ENCODE data around the gene DPH2. TPM values are rescaled to one million over a fixed set of nuclear protein-coding genes. Genes with fewer than 3 reads are reported as not detected.

DPH2 gene
- total RNA-seq, 1 experiment from 2014 or later: 38.9 TPM

DNA sequence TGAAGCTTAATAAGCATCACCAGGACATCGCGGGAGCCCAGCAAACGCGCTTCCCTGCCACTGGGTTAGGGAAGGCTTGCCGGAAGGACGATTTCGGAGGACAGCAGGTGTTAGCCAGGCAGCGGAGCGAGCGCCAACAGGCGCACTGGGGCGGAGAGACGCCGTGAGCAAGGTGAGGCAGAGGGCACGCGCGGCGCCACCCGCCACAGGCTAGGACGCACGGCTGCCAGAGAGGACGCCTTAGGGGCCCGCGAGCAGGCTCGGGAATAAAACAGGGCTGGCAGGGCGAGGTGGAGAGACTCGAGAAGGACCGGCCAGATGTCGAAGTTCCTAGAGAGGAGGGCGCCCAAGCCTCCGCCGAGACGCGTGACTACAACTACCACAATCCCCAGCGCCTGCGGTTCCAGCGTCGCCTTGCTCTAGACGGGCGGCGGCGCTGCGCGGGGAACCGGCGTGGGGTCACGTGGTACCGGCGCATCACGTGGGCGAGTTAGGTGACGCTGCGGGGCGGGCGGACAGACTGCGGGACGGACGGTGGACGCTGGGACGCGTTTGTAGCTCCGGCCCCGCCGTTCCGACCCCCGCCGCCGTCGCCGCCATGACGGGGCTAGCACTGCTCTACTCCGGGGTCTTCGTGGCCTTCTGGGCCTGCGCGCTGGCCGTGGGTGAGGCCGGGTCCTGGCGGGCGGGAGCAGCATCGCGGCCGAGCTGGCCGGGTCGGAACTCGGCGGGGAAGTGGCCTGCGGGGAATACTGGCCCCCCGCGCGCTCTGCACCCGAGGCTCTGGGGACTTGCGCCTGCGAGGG lies 4.8 kb downstream of the DPH2 start, which contains the start of gene ATP6V0B:
TSS of gene ATP6V0B (plus strand) at position 518 of the 806 bp plus-strand sequence. CDS start at position 599, 81 bp downstream.
- H3K9me3 Mint-ChIP-seq (ENCODE audit: unreplicated experiment): no peaks in the 10 kb centered on the region
- no TSS peak for BruUV-seq (replicated peaks)
- H3K36me3 Mint-ChIP-seq (ENCODE audit: insufficient read depth, unreplicated experiment): peaks cover 29% of the 10 kb centered on the region
- no peaks in the 10 kb centered on the region for H3K27me3 Mint-ChIP-seq (ENCODE audit: insufficient read depth, unreplicated experiment)
- ChIA-PET CTCF (interaction anchor here (0.6 to 1.4 kb wide), 8 partner anchors 10 to 756 kb away, joined by 3 to 4 read pairs (median 3); no protein-coding TSS in a partner anchor), POLR2A (interaction anchor here (0.6 to 3.3 kb wide), 27 partner anchors 10 to 829 kb away, joined by 3 to 30 read pairs (median 4); partner anchors contain the start of genes ARMH1, CCDC24, IPO13 and KDM4A)
- peak within 1 kb of the TSS; percentile 94 for H3K4me3 Mint-ChIP-seq (ENCODE audit: unreplicated experiment)
- intact Hi-C loops (cut with micrococcal nuclease): loop anchor here (5.0 kb wide), 1 partner anchor 447 kb away; no protein-coding TSS in a partner anchor
- H3K27ac Mint-ChIP-seq (ENCODE audit: low read depth, unreplicated experiment): peak within 1 kb of the TSS; percentile 94
- peak; percentile 95 for DNase-seq (ENCODE audit: unreplicated experiment)
- peaks cover 35% of the 10 kb centered on the region for H3K4me1 Mint-ChIP-seq (ENCODE audit: insufficient read depth, unreplicated experiment)
- TF ChIP-seq, protein P1, sequence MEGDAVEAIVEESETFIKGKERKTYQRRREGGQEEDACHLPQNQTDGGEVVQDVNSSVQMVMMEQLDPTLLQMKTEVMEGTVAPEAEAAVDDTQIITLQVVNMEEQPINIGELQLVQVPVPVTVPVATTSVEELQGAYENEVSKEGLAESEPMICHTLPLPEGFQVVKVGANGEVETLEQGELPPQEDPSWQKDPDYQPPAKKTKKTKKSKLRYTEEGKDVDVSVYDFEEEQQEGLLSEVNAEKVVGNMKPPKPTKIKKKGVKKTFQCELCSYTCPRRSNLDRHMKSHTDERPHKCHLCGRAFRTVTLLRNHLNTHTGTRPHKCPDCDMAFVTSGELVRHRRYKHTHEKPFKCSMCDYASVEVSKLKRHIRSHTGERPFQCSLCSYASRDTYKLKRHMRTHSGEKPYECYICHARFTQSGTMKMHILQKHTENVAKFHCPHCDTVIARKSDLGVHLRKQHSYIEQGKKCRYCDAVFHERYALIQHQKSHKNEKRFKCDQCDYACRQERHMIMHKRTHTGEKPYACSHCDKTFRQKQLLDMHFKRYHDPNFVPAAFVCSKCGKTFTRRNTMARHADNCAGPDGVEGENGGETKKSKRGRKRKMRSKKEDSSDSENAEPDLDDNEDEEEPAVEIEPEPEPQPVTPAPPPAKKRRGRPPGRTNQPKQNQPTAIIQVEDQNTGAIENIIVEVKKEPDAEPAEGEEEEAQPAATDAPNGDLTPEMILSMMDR (IDR thresholded peaks at IDR 0.05; ENCODE audit: unreplicated experiment): no peak

GRCh38 chr1:43975249-43975961 lies 5.6 kb downstream of the DPH2 start:
- CTCF ChIA-PET: interaction anchor here (0.6 to 1.4 kb wide), 7 partner anchors 11 to 755 kb away, joined by 3 to 4 read pairs (median 3); no protein-coding TSS in a partner anchor
- H3K9me3 Mint-ChIP-seq (ENCODE audit: unreplicated experiment): no peaks in the 10 kb centered on the region
- H3K36me3 Mint-ChIP-seq (ENCODE audit: insufficient read depth, unreplicated experiment): peaks cover 29% of the 10 kb centered on the region
- no peaks in the 10 kb centered on the region for H3K27me3 Mint-ChIP-seq (ENCODE audit: insufficient read depth, unreplicated experiment)
- peak overlapping the region; percentile 94 for H3K4me3 Mint-ChIP-seq (ENCODE audit: unreplicated experiment)
- H3K4me1 Mint-ChIP-seq (ENCODE audit: insufficient read depth, unreplicated experiment): peaks cover 37% of the 10 kb centered on the region
- H3K27ac Mint-ChIP-seq (ENCODE audit: low read depth, unreplicated experiment): peak overlapping the region; percentile 94
- POLR2A ChIA-PET: interaction anchor here (0.6 to 3.3 kb wide), 25 partner anchors 11 to 830 kb away, joined by 3 to 30 read pairs (median 4); partner anchors contain the start of genes ARMH1, CCDC24, IPO13 and KDM4A
- no peak for DNase-seq (ENCODE audit: unreplicated experiment)
- TSS peak; percentile 9 for BruUV-seq (replicated peaks)
- intact Hi-C loops (cut with micrococcal nuclease): loop anchor here (5.0 kb wide), 1 partner anchor 448 kb away; no protein-coding TSS in a partner anchor
- TF ChIP-seq, protein P1 (IDR thresholded peaks at IDR 0.05; ENCODE audit: unreplicated experiment): no peak

- POLR2A ChIA-PET: interaction anchor here (0.6 to 3.3 kb wide), 10 partner anchors 14 to 698 kb away, joined by 3 to 30 read pairs (median 5); partner anchors contain the start of genes ARMH1, CCDC24, IPO13 and KDM4A
- peak overlapping the region; percentile 94 for H3K4me3 Mint-ChIP-seq (ENCODE audit: unreplicated experiment)
- CTCF ChIA-PET: interaction anchor here (0.6 to 0.8 kb wide), 3 partner anchors 60 to 1940 kb away, joined by 3 to 4 read pairs (median 3); no protein-coding TSS in a partner anchor
- no peaks in the 10 kb centered on the region for H3K27me3 Mint-ChIP-seq (ENCODE audit: insufficient read depth, unreplicated experiment)
- BruUV-seq (replicated peaks): no TSS peak
- no peak for DNase-seq (ENCODE audit: unreplicated experiment)
- intact Hi-C loops (cut with micrococcal nuclease): loop anchor here (5.0 kb wide), 1 partner anchor 449 kb away; no protein-coding TSS in a partner anchor
- H3K9me3 Mint-ChIP-seq (ENCODE audit: unreplicated experiment): no peaks in the 10 kb centered on the region
- peaks cover 29% of the 10 kb centered on the region for H3K36me3 Mint-ChIP-seq (ENCODE audit: insufficient read depth, unreplicated experiment)
- H3K27ac Mint-ChIP-seq (ENCODE audit: low read depth, unreplicated experiment): no peak overlapping the region
- H3K4me1 Mint-ChIP-seq (ENCODE audit: insufficient read depth, unreplicated experiment): peaks cover 43% of the 10 kb centered on the region
- TF ChIP-seq, protein P1 (IDR thresholded peaks at IDR 0.05; ENCODE audit: unreplicated experiment): no peak
Measured at GRCh38 chr1:43976045-43976444, 6.2 kb downstream of the DPH2 start.

All from MCF 10A (cell line).